HepG2 (cell line): ENCODE results near the gene KLHL33. TPM values are rescaled to one million over a fixed set of nuclear protein-coding genes. Genes with fewer than 3 reads are reported as not detected.

Experiments
- EZH2 ChIP-seq: conservative IDR thresholded peaks from 2 replicates; pipeline ENCODE4 v1.6.1; 2012; ENCODE audit warnings: mild to moderate bottlenecking, low read depth, low read length, moderate library complexity
- JARID2 ChIP-seq: sonication (generic); formaldehyde crosslinking; IDR thresholded peaks from 2 replicates; pipeline ENCODE4 v1.8.1; 2023; ENCODE audit warnings: missing genetic modification reagents, inconsistent platforms; ENCODE audit not compliant: insufficient replicate concordance
- KLF13 ChIP-seq: sonication (generic); formaldehyde crosslinking; IDR thresholded peaks from 2 replicates; pipeline ENCODE4 v1.4.0; 2020; ENCODE audit warnings: mild to moderate bottlenecking, missing genetic modification reagents
- KLF15 ChIP-seq: sonication (generic); formaldehyde crosslinking; IDR thresholded peaks from 2 replicates; pipeline ENCODE4 v1.8.1; 2023; ENCODE audit warnings: borderline replicate concordance, mild to moderate bottlenecking, inconsistent platforms, missing genetic modification reagents, mixed read lengths
- MIER2 ChIP-seq: IDR thresholded peaks from 2 replicates; pipeline ENCODE4 v1.6.1; 2016; ENCODE audit warnings: missing biosample characterization, missing genetic modification reagents
- NFYC ChIP-seq: IDR thresholded peaks from 2 replicates; pipeline ENCODE4 v1.6.1; 2016; ENCODE audit warnings: missing genetic modification reagents, missing compliant biosample characterization
- POLR2AphosphoS5 ChIP-seq: IDR thresholded peaks from 2 replicates; pipeline ENCODE4 v1.6.1; 2012; ENCODE audit warnings: low read depth, low read length
- SPEN ChIP-seq: sonication (generic); formaldehyde crosslinking; IDR thresholded peaks from 2 replicates; pipeline ENCODE4 v1.5.1; 2020; ENCODE audit warnings: low read depth, mild to moderate bottlenecking, missing genetic modification reagents
- ZBTB8A ChIP-seq: sonication (generic); formaldehyde crosslinking; IDR thresholded peaks from 2 replicates; pipeline ENCODE4 v1.4.0; 2020; ENCODE audit warnings: mild to moderate bottlenecking, low read depth, missing genetic modification reagents, borderline replicate concordance
- ZNF292 ChIP-seq: sonication (generic); formaldehyde crosslinking; IDR thresholded peaks from 2 replicates; pipeline ENCODE4 v1.8.1; 2022; ENCODE audit warnings: mild to moderate bottlenecking, low read depth, missing genetic modification reagents, borderline replicate concordance
- ZNF350 ChIP-seq: sonication (generic); formaldehyde crosslinking; IDR thresholded peaks from 2 replicates; pipeline ENCODE4 v1.4.0; 2020; ENCODE audit warnings: mild to moderate bottlenecking, low read depth, missing genetic modification reagents, borderline replicate concordance
- ZNF775 ChIP-seq: sonication (generic); formaldehyde crosslinking; IDR thresholded peaks from 2 replicates; pipeline ENCODE4 v1.4.0; 2020; ENCODE audit warnings: missing genetic modification reagents, mild to moderate bottlenecking, moderate library complexity, borderline replicate concordance
- polyA plus RNA-seq, 8 experiments: library from polyadenylated mRNA; depleted of rRNA in 3 of 8; stranded (reverse) in 7 of 8; unstranded in 1 of 8; fragments of >200 nt; fragmentation: Illumina TruSeq in 4 of 8; extraction: Trizol in 4 of 8; gene quantifications; 2 replicates each; pipeline versions ENCODE4 v1.2.1 to v1.2.3, GENCODE V29; 2011 to 2016; ENCODE audit warnings: low read depth in 4 of 8, missing spikeins in 1 of 8, mixed read lengths in 1 of 8; ENCODE audit not compliant: insufficient read depth in 1 of 8
- total RNA-seq, 5 experiments: library from RNA; depleted of rRNA; stranded (reverse); fragments of >200 nt; fragmentation: Illumina TruSeq; extraction: Trizol; gene quantifications; 2 replicates each; pipeline ENCODE4 v1.2.3, GENCODE V29; 2016; ENCODE audit warnings: low read depth in 1 of 5
- TF ChIP-seq, protein P1 (sequence below): sonication (generic); formaldehyde crosslinking; IDR thresholded peaks from 2 replicates; pipeline ENCODE4 v1.8.1; 2023; ENCODE audit warnings: mild to moderate bottlenecking, missing genetic modification reagents
- TF ChIP-seq, protein P2 (sequence below): IDR thresholded peaks from 2 replicates; pipeline ENCODE4 v1.6.1; 2016; ENCODE audit warnings: mild to moderate bottlenecking, missing biosample characterization, missing genetic modification reagents
- TF ChIP-seq, protein P3 (sequence below): sonication (generic); formaldehyde crosslinking; IDR thresholded peaks from 2 replicates; pipeline ENCODE4 v1.5.0; 2020; ENCODE audit warnings: missing genetic modification reagents, mild to moderate bottlenecking, borderline replicate concordance
- TF ChIP-seq, protein P4 (sequence below): sonication (generic); formaldehyde crosslinking; IDR thresholded peaks from 2 replicates; pipeline ENCODE4 v1.4.0; 2020; ENCODE audit warnings: missing genetic modification reagents, mild to moderate bottlenecking, borderline replicate concordance
- TF ChIP-seq, protein P5 (sequence below): sonication (generic); formaldehyde crosslinking; IDR thresholded peaks from 2 replicates; pipeline ENCODE4 v1.4.0; 2020; ENCODE audit warnings: missing genetic modification reagents, borderline replicate concordance
- TF ChIP-seq, protein P6 (sequence below): sonication (generic); formaldehyde crosslinking; IDR thresholded peaks from 2 replicates; pipeline ENCODE4 v1.4.0; 2020; ENCODE audit warnings: missing genetic modification reagents

The KLHL33 gene
- total and polyA plus RNA-seq, 2 of the 13 experiments (the other 11 are each of a cell fraction or from before 2014, with no cell fraction given): not detected

DNA sequence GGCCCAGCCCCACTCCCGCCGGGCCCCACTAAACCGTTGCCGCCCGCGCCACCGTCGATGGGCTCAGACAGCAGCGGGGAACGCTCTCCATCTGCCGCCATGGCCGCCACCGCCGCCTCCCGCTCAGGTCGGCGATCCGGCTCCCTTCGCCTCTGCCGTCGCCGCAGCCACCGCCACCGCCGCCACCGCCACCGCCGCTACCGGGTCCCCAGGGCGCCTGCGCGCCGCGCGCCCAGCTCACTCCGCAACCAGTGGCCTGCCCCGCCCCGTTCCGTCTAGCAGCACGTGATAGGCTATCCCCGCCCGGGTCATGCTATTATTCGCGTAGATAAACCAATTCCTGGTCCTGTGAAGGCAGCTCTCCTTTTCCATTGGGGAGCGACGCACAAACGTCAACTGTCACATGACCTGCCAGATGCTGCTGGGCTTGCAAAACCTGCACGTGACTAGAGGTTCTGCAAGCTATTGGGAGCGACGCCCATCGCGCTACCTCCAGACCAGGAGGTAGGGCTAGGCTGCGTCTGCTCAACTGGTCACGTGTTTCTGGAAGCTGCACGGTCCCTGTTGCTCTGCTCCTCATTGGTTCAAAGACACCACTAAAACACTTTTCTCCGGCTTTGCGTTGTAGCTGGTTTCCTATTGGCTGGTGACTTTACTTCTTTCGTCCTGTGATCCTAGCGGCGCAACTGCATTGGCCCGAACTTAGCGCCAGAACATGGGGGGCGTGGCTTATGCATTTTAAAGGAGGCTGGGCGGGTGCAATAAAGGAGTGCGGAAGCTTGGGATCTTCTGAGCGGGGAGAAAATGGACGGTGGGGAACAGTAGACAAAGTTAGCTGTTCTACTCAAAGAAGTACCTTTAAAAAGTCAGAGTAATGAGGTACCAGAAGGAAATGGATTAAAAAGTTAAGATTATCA, 25.5 kb upstream of the KLHL33 start, which contains the start of gene PIP4P1 (continued):
- TF ChIP-seq ZNF350: peak; percentile 89
- TF ChIP-seq NFYC (CRISPR knock-in tag): peak; percentile 95
- TF ChIP-seq EZH2: no peak
- TF ChIP-seq ZBTB8A (CRISPR knock-in tag): no peak
- TF ChIP-seq, protein P1, sequence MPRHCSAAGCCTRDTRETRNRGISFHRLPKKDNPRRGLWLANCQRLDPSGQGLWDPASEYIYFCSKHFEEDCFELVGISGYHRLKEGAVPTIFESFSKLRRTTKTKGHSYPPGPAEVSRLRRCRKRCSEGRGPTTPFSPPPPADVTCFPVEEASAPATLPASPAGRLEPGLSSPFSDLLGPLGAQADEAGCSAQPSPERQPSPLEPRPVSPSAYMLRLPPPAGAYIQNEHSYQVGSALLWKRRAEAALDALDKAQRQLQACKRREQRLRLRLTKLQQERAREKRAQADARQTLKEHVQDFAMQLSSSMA (CRISPR knock-in tag): peak; percentile 90; the same call in 1 of the 2 replicates
- TF ChIP-seq, protein P2, sequence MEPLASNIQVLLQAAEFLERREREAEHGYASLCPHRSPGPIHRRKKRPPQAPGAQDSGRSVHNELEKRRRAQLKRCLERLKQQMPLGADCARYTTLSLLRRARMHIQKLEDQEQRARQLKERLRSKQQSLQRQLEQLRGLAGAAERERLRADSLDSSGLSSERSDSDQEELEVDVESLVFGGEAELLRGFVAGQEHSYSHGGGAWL (CRISPR knock-in tag): peak; percentile 95; the same call in 1 of the 2 replicates
- no peak for TF ChIP-seq ZNF775 (CRISPR knock-in tag)
- TF ChIP-seq, protein P3, sequence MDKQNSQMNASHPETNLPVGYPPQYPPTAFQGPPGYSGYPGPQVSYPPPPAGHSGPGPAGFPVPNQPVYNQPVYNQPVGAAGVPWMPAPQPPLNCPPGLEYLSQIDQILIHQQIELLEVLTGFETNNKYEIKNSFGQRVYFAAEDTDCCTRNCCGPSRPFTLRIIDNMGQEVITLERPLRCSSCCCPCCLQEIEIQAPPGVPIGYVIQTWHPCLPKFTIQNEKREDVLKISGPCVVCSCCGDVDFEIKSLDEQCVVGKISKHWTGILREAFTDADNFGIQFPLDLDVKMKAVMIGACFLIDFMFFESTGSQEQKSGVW (CRISPR knock-in tag): no peak
- TF ChIP-seq, protein P4, sequence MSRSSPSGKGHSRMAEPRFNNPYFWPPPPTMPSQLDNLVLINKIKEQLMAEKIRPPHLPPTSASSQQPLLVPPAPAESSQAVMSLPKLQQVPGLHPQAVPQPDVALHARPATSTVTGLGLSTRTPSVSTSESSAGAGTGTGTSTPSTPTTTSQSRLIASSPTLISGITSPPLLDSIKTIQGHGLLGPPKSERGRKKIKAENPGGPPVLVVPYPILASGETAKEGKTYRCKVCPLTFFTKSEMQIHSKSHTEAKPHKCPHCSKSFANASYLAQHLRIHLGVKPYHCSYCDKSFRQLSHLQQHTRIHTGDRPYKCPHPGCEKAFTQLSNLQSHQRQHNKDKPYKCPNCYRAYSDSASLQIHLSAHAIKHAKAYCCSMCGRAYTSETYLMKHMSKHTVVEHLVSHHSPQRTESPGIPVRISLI (CRISPR knock-in tag): no peak
- no peak for TF ChIP-seq ZNF292 (CRISPR knock-in tag)
- no peak for TF ChIP-seq KLF15
- TF ChIP-seq POLR2AphosphoS5: peak; percentile 95
- TF ChIP-seq, protein P5, sequence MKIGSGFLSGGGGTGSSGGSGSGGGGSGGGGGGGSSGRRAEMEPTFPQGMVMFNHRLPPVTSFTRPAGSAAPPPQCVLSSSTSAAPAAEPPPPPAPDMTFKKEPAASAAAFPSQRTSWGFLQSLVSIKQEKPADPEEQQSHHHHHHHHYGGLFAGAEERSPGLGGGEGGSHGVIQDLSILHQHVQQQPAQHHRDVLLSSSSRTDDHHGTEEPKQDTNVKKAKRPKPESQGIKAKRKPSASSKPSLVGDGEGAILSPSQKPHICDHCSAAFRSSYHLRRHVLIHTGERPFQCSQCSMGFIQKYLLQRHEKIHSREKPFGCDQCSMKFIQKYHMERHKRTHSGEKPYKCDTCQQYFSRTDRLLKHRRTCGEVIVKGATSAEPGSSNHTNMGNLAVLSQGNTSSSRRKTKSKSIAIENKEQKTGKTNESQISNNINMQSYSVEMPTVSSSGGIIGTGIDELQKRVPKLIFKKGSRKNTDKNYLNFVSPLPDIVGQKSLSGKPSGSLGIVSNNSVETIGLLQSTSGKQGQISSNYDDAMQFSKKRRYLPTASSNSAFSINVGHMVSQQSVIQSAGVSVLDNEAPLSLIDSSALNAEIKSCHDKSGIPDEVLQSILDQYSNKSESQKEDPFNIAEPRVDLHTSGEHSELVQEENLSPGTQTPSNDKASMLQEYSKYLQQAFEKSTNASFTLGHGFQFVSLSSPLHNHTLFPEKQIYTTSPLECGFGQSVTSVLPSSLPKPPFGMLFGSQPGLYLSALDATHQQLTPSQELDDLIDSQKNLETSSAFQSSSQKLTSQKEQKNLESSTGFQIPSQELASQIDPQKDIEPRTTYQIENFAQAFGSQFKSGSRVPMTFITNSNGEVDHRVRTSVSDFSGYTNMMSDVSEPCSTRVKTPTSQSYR: peak; percentile 45; the same call in 1 of the 2 replicates
- TF ChIP-seq SPEN: peak; percentile 97
- no peak for TF ChIP-seq KLF13 (CRISPR knock-in tag)
- peak; percentile 73; the same call in 1 of the 2 replicates for TF ChIP-seq MIER2 (CRISPR knock-in tag)
- TF ChIP-seq, protein P6, sequence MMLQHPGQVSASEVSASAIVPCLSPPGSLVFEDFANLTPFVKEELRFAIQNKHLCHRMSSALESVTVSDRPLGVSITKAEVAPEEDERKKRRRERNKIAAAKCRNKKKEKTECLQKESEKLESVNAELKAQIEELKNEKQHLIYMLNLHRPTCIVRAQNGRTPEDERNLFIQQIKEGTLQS: 0 out of 2 replicates have a peak, but pooled peaks have one; percentile 46
- no peak for TF ChIP-seq JARID2 (CRISPR knock-in tag)
